GM19099 (cell line): ENCODE measurements around the gene ZRANB2.
A peak's percentile ranks its signal among the peaks of the same experiment; 100 is the strongest.

ENCODE experiments used
- POLR2A ChIP-seq: IDR thresholded peaks from 3 replicates; pipeline ENCODE4 v1.6.1; 2011; ENCODE audit warnings: low read depth; ENCODE audit not compliant: insufficient read length; ENCODE audit errors: extremely low read depth

The ZRANB2 gene, protein sequence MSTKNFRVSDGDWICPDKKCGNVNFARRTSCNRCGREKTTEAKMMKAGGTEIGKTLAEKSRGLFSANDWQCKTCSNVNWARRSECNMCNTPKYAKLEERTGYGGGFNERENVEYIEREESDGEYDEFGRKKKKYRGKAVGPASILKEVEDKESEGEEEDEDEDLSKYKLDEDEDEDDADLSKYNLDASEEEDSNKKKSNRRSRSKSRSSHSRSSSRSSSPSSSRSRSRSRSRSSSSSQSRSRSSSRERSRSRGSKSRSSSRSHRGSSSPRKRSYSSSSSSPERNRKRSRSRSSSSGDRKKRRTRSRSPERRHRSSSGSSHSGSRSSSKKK

DNA sequence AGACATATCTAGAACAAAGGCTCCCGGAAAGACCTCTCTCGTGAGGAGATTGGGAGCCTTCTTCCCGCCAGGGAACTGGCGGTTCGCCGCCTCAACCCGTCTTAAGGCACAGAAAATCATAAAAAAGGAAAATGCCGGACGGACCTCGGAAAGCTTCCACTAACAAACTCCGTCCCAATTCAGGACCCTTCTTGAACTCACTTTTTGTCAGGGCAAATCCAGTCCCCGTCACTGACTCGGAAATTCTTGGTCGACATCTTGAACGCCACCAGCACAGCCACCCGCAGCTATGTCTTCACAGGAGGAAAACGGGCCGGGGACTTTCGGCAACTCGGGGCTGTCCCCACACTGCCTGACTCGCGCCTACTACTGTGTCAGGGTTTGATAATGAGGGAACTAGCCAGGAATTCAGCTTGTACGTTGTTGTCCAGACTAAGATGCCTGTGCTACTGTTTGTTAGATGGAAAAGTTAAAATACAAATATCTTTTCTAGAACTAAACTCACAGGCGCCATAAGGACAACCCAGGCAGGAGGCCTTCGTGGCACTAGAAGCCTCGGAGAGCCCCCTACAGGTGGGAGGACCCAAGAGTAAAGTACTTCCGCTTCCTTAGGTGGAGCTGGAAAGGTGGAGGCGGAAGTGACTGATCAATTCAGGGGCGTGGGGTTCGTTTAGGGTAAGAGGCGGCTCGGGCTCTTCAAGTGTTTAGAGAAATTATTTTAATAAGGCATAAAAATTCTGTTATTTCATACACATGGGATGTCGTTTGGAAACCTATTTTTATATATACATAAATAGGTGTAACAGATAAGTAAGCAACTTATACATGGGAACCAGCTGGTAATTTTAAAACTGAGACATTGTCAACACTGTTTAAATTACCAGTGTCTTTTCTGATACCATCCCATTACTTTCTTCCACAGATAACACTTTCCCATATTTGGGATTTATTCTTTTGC, at the start of gene ZRANB2:
ZRANB2 (minus strand) TSS at position 297 of the 958 bp plus-strand sequence; CDS start at position 257, 40 bp downstream.
- peak; percentile 89 for TF ChIP-seq POLR2A

DNA sequence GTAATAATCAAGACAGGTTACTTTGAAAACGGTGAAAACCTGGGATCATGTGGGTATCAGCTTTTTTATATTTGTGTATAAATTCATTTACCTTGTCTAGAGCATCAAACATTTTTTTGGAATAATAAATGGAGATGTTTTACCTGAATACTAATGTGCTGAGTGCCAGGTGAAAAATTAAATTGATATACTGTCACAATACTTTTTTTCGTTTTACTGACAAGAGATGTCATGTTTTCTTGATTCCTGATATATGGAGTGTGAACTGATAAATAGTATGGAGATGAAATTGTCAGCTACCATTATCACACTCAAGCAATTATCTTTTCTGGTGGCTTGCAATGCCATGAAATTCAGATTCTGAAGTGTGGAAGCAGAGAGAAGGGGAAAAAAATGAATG, 47.2 kb upstream of the ZRANB2 start:
- no peak for TF ChIP-seq POLR2A

DNA sequence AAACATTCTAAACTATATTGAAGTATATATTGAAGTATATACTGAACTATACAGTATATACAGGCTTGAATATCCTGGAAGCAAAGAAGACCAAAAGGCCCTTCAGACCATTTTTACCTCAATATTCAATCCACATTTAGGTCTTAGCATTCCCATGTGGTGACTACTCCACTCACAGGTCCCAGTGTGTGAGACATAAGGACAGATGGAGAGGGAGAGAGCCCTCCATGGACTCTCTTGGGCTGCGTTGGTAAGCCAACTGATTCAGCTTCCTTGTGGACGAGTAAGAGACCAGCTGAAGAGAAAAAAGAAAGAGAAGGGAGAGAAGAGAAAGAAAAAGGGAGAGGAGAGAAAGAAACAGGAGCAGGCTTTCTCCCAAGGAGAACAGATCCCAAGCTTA, 37.3 kb upstream of the ZRANB2 start:
- TF ChIP-seq POLR2A = no peak

DNA sequence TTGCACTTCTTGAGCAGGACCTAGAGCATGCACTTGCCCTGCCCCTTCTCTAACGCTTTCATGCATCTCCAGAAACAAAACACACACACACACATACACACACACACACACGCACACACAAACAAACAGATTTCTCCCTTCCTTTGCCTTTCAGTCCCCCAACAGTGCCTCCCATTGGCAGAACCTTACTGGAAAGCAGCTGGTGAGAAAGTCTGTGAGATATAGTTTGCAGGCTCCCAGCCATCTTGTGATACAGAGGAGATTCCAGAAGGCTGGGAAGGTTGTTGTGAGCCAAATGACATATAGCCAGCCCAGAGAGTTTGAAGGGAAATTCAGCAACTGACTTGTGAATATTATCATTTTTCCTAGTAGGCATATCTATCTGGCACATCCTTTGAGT, 35.9 kb upstream of the ZRANB2 start:
- TF ChIP-seq POLR2A = no peak

DNA sequence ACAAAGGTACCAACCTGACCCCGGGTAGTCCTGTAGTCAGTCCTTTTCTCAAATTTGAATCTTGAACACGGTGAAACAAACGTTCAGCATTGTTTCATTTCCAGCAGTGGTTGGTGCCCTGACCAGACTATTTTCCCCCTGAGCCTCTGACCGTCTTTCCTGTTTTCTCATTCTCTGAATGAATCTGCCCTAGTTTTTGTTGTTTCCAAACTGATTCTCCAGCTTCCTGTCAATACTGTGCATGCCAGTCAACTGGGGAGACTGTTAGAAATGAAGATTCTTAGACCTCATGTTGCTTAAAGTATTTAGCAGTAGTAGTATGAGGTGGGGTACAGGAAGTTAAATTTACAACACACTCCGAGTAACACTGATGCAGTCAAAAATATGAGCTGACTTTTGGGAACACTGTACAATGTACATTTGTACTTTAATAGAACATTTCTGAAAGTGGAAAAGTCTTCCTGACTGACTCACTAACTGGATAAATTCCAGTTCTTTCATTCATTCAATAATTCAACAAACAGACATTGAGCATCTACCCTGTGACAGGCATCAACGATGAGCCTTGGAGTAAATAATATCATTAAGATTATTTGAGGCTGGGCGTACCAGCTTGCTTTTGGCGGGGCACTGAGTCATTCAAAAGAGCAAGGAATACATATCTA, 26.0 kb upstream of the ZRANB2 start:
- TF ChIP-seq POLR2A = no peak

DNA sequence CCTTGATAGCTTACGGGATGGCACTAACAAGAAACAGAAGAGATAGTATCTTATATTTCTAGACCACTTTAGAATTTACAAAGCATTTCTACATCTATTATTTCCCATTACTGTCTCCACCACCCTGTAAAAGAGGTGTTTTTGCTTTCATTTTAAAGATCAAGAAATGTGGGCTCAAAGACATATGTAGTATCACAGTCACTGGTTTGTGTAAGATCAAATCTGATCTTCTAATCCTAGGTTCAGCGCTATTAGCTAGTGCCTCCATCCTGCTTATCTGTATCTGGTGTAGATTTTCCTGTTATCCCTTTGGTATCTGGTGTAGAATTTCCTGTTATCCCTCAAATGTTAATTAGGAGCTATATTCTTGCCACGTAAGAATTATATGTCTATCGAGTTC, 23.6 kb upstream of the ZRANB2 start:
- TF ChIP-seq POLR2A = no peak

DNA sequence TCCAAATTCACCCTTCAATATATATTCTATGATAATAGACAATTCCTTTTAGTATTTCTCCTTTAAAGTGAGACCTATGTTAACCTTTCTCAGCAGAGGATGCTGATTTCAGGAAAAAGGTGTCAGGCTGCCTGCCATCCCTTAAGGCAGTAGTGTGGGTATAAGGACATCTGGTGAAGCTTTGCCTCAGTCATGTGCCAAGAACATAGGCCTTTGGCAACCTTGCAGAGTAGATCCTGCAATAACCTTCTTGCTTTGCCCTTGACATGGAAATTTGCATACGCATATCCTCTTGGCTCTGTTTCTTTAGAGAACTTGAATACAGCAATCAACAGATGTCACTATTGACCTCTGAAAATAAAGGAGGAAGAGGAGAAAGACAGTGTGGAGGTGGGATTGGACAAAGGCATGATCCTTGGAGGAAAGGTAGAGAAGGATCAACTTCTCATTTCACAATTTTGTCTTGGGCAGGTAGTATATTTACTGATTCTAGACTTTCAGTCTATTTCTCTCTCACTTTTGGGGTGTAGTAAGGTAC, 21.1 kb upstream of the ZRANB2 start:
- TF ChIP-seq POLR2A = no peak

DNA sequence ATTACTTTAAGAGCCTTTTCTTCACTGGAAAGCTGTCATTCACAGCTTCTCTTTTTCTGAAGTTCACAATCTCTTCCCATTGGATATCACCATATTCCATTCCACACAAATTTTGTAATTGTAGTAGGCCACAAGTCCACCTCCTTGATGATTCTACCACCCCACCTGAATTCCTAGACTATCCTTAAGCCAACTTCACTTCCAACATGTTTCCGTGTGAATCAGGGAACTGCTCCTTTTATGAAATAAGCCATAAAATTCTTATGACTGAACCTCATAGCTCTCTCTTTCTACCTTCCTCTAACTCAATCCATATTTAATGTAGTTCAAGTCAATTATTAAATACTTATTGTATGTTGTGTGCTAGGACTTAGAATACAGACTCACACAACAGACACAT, 16.6 kb upstream of the ZRANB2 start:
- TF ChIP-seq POLR2A = no peak

DNA sequence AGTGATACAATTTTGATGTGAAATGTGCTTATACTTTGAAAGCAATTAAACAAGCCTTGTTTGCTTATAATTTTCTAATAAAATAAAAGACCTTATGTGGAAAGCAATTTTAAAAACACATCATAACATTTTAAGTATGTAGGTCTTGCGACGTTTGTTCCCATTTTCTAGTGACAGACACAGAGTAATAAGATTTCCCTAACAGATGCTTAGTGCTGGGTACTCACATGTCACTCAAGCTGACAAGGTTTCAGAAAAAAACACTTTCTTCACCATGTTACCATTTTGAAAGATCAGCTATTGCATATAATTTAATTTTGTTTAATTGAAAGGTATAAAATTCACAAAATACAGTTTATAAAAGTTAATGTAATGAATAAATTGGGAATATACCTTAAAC, 14.1 kb upstream of the ZRANB2 start:
- TF ChIP-seq POLR2A = no peak

DNA sequence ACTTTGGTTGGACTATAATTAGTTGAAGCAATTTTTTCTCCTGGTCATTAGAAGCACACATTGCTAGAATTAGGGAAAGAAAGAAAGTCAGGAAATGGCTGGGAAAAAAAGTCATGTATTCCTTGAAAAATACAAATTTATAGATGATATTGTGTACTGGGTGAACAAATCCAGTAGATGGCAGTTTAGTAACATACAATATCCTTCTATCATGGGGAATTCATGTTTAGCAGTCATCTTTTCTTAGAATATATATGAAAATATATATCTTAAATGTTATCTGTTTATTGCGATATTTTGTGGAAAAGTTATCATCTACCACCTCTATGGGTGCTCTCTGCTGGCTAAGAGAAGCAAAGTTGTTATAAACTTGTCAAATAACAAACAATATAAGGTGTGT, 13.1 kb upstream of the ZRANB2 start:
- no peak for TF ChIP-seq POLR2A

DNA sequence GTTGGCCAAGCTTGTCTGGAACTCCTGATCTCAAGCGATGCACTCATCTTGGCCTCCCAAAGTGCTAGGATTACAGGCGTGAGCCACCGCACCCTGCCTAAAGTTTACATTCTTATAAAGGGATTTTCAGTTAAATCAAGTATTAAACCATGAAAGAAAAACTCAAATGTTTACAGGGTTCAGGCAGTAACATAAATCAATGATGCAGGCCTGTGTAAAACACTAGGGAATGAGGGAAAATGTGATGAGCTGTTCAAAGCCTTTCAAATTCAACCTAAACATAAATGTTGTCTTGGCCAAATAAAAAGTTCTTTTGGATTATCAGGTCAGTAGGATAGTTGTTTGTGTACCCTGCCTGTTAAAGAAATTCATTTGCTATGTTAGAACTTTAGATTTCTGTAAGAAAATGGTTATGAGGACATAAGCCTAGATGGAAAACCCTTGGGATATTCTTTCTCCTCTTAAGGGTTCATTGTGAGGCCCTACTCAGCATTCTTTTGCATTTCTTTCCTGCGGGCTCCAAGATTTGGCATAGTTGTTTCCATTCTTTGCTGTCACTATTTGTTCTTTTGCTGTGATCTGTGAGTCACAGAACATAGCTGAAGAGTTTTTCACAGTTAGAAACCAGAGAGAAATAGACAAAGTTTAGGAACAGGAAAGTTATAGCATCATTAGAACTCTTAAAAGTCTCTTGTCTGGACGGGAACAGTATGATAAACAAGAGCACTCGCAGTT, 8.9 kb upstream of the ZRANB2 start:
- no peak for TF ChIP-seq POLR2A

DNA sequence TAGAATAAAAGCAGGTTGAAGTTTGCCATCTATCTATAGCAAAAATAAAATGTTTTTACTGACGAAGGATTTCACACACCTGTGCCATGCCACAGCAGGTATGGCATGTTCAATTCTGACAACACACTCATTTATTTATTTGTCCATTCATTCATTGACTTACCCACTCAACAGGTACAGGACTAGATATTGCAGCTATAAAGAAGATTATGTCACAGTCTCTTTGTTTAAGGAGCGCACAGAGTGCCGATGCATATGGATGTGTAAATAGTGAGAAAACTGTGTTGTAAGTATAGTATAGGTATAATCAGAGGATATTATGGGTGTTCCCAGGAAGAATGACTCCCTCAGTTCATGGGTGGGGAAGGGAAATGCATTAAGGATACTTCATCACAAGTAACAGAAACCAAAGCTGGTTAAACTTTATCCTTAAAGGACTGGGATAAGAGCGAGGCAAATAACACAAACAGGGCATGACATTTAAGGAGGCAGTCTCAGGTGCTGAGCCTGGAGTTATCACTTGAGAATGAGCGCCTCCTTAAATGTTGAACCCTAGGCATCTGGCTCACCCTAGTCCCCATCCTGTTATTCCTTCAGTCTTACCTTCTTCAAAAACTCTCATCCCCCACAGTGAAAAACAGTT, 7.9 kb upstream of the ZRANB2 start:
- TF ChIP-seq POLR2A = no peak

DNA sequence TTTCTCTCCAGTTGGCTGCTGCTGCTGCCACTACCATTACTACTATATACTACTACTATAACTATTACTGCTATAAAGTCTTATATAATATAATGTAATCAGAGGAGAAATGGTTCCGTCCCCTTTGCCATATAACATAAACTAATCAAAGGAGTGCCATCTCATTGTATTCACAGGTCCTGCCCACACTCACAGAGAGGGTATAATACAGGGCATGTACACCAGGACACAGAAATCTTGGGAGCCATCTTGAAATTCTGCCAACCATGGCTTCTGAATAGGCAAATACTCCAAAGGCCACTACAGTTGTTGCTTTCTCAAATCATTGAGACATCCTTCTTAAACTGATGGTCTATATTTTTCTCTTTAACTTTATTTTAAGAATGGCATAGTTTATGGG, 6.9 kb upstream of the ZRANB2 start:
- TF ChIP-seq POLR2A = no peak

DNA sequence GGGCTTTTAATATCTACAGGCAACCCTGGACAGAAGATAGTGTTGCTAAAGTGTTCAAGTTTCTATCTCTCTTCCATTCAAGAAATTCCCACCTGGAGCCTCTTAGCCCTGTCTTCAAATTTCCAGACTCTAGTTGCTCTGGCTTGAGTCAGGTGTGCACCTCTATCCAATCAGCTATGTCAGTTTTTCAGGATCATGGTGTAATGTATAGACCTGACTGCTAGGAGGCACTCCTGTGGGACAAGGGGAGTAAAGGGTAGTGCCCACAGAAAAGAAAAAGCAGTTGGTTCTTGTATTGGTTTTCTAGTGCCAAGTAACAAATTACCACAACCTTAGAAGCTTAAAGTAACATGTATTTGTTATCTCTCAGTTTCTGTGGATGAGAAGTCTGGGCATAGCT, 6.2 kb upstream of the ZRANB2 start:
- TF ChIP-seq POLR2A = no peak
